CD4-positive, alpha-beta T cell treated with Interleukin-4 for 1 hour (primary cell): ENCODE results near the gene UGT1A6.
"Not testable (repeated sequence)": the region's sequence is repeated elsewhere in the genome, so short reads cannot be mapped to it uniquely, and the experiment has no call there.

ENCODE experiments used
- DNase-seq, 2 donors: peaks; one replicate each; pipeline ENCODE4 v3.0.0-alpha.2; 2020 to 2022

The UGT1A6 gene

GRCh38 chr2:233692648-233693047, at the start of gene UGT1A6:
TSS of gene UGT1A6 (plus strand) at chr2:233692890. CDS start at chr2:233693005, 115 bp downstream.
- no peak for DNase-seq

GRCh38 chr2:233643128-233643527, 49.6 kb upstream of the UGT1A6 start:
- no peak for DNase-seq

GRCh38 chr2:233646033-233646432, 46.7 kb upstream of the UGT1A6 start:
- not testable (repeated sequence) for DNase-seq

- DNase-seq = no peak
These were observed 41.7 kb upstream of the UGT1A6 start for GRCh38 chr2:233650981-233651380.

- DNase-seq = no peak
These were observed 41.3 kb upstream of the UGT1A6 start for GRCh38 chr2:233651430-233651829.

GRCh38 chr2:233654501-233654900, 38.2 kb upstream of the UGT1A6 start:
- no peak for DNase-seq

GRCh38 chr2:233655043-233655442, 37.6 kb upstream of the UGT1A6 start:
- DNase-seq = no peak

- not testable (repeated sequence) for DNase-seq
These were observed 36.7 kb upstream of the UGT1A6 start for GRCh38 chr2:233655943-233656342.

- DNase-seq = no peak
These were observed 36.2 kb upstream of the UGT1A6 start for GRCh38 chr2:233656443-233656842.

GRCh38 chr2:233658610-233659009, 34.1 kb upstream of the UGT1A6 start:
- no peak for DNase-seq

- DNase-seq = no peak
These were observed 28.8 kb upstream of the UGT1A6 start for GRCh38 chr2:233663911-233664310.

- no peak for DNase-seq
These were observed 24.0 kb upstream of the UGT1A6 start for GRCh38 chr2:233668605-233669260.

- DNase-seq = no peak
These were observed 21.2 kb upstream of the UGT1A6 start, which contains the start of gene UGT1A9 for GRCh38 chr2:233671290-233672161. TSS of gene UGT1A9 (plus strand) at chr2:233671898. CDS start at chr2:233671935, 37 bp downstream.

- no peak for DNase-seq
These were observed 19.8 kb upstream of the UGT1A6 start for GRCh38 chr2:233672886-233673285.

- DNase-seq = no peak
These were observed 18.8 kb upstream of the UGT1A6 start for GRCh38 chr2:233673896-233674295.

- no peak for DNase-seq
These were observed 18.4 kb upstream of the UGT1A6 start for GRCh38 chr2:233674314-233674713.

GRCh38 chr2:233674995-233675394, 17.7 kb upstream of the UGT1A6 start:
- no peak for DNase-seq

- DNase-seq = no peak
These were observed 16.6 kb upstream of the UGT1A6 start for GRCh38 chr2:233676046-233676445.

- DNase-seq = no peak
These were observed 13.5 kb upstream of the UGT1A6 start for GRCh38 chr2:233679196-233679595.

- no peak for DNase-seq
These were observed 12.2 kb upstream of the UGT1A6 start for GRCh38 chr2:233680361-233681045.

GRCh38 chr2:233681521-233682099, 11.1 kb upstream of the UGT1A6 start, which contains the start of gene UGT1A7:
TSS of gene UGT1A7 (plus strand) at chr2:233681901. CDS start at chr2:233681938, 37 bp downstream.
- no peak for DNase-seq

- DNase-seq = no peak
These were observed 8.1 kb upstream of the UGT1A6 start for GRCh38 chr2:233684640-233685039.

GRCh38 chr2:233686928-233687327, 5.8 kb upstream of the UGT1A6 start:
- no peak for DNase-seq
